HEK293 (cell line): ENCODE measurements around the gene LCE4A.

ENCODE experiments used
- CTCF ChIA-PET: fragments of 350-600 bp; formaldehyde crosslinking; extraction: SDS; loops from one replicate; lab custom pipeline; 2021; ENCODE audit warnings: antibody characterized with exemption; lab: Yijun Ruan, JAX
- POLR2A ChIA-PET: fragments of 300-600 bp; formaldehyde crosslinking; extraction: SDS; loops from one replicate; lab custom pipeline; 2020; ENCODE audit warnings: antibody characterized with exemption, inconsistent platforms; lab: Yijun Ruan, JAX
- H3K27ac ChIP-seq: fragments of 200-500 bp; sonication (Bioruptor generic); 2 replicates; pipeline ENCODE4 v1.5.1; 2014; ENCODE audit warnings: low read depth, low read length, control low read depth, inconsistent platforms; ENCODE audit errors: extremely low read depth
- H3K36me3 ChIP-seq, 2 experiments: fragments of 200-500 bp in 1 of 2; sonication (Bioruptor generic) in 1 of 2; 1 replicate in 1 of 2; 2 replicates in 1 of 2; pipeline ENCODE4 v1.5.1; 2014 to 2017; ENCODE audit warnings: inconsistent platforms in 2 of 2, low read length in 2 of 2; ENCODE audit not compliant: control insufficient read depth in 2 of 2, insufficient read depth in 1 of 2
- H3K4me1 ChIP-seq: fragments of 200-500 bp; sonication (Bioruptor generic); 2 replicates; pipeline ENCODE4 v1.5.1; 2014; ENCODE audit warnings: mild to moderate bottlenecking, low read length, inconsistent platforms; ENCODE audit not compliant: control insufficient read depth, insufficient read depth
- H3K4me3 ChIP-seq: 2 replicates; pipeline ENCODE4 v1.5.1; 2011; ENCODE audit warnings: low read depth, mild to moderate bottlenecking, control low read depth, low read length, moderate library complexity
- H3K9me3 ChIP-seq: fragments of 200-500 bp; sonication (Bioruptor generic); 2 replicates; pipeline ENCODE4 v1.5.1; 2014; ENCODE audit warnings: low read depth, low read length, inconsistent platforms; ENCODE audit not compliant: control insufficient read depth, insufficient read depth
- AEBP2 ChIP-seq: fragments of 450-650 bp; formaldehyde crosslinking; IDR thresholded peaks from 2 replicates; pipeline ENCODE4 v1.5.1; 2016; ENCODE audit warnings: missing biosample characterization, missing genetic modification characterization, borderline replicate concordance
- BCL11A ChIP-seq: fragments of 450-650 bp; formaldehyde crosslinking; IDR thresholded peaks from 2 replicates; pipeline ENCODE4 v1.5.1; 2016; ENCODE audit warnings: low read depth, missing biosample characterization, missing genetic modification characterization
- GLIS1 ChIP-seq: fragments of 450-650 bp; formaldehyde crosslinking; IDR thresholded peaks from 2 replicates; pipeline ENCODE4 v1.5.1; 2016; ENCODE audit warnings: missing biosample characterization, missing genetic modification characterization
- KLF10 ChIP-seq: fragments of 450-650 bp; IDR thresholded peaks from 2 replicates; pipeline ENCODE4 v1.5.1; 2018; ENCODE audit warnings: missing biosample characterization, mild to moderate bottlenecking, missing genetic modification characterization
- OVOL3 ChIP-seq: fragments of 450-650 bp; formaldehyde crosslinking; IDR thresholded peaks from 2 replicates; pipeline ENCODE4 v1.5.1; 2016; ENCODE audit warnings: missing biosample characterization, missing genetic modification characterization
- SP7 ChIP-seq: fragments of 450-650 bp; formaldehyde crosslinking; IDR thresholded peaks from 2 replicates; pipeline ENCODE4 v1.5.1; 2016; ENCODE audit warnings: missing biosample characterization, missing genetic modification characterization
- TCF7L2 ChIP-seq: IDR thresholded peaks from 2 replicates; pipeline ENCODE4 v1.6.1; 2011; ENCODE audit warnings: low read depth, mild to moderate bottlenecking, inconsistent platforms, low read length, moderate library complexity, borderline replicate concordance
- YY1 ChIP-seq: fragments of 450-650 bp; formaldehyde crosslinking; IDR thresholded peaks from 2 replicates; pipeline ENCODE4 v1.5.1; 2018; ENCODE audit warnings: missing biosample characterization, missing genetic modification characterization
- ZBTB17 ChIP-seq: fragments of 450-650 bp; formaldehyde crosslinking; IDR thresholded peaks from 2 replicates; pipeline ENCODE4 v1.5.1; 2016; ENCODE audit warnings: missing biosample characterization, missing genetic modification characterization
- ZBTB26 ChIP-seq: fragments of 450-650 bp; formaldehyde crosslinking; optimal IDR thresholded peaks from 2 replicates; pipeline ENCODE3; 2016; ENCODE audit warnings: missing biosample characterization, mild to moderate bottlenecking, missing genetic modification characterization
- ZFP37 ChIP-seq: fragments of 450-650 bp; formaldehyde crosslinking; IDR thresholded peaks from 2 replicates; pipeline ENCODE4 v1.5.1; 2016; ENCODE audit warnings: missing biosample characterization, missing genetic modification characterization
- ZNF121 ChIP-seq: fragments of 450-650 bp; formaldehyde crosslinking; IDR thresholded peaks from 2 replicates; pipeline ENCODE4 v1.5.1; 2016; ENCODE audit warnings: missing biosample characterization, missing genetic modification characterization
- ZNF138 ChIP-seq: fragments of 450-650 bp; formaldehyde crosslinking; IDR thresholded peaks from 2 replicates; pipeline ENCODE4 v1.5.1; 2016; ENCODE audit warnings: missing biosample characterization, missing genetic modification characterization, borderline replicate concordance
- ZNF16 ChIP-seq: fragments of 450-650 bp; formaldehyde crosslinking; IDR thresholded peaks from 2 replicates; pipeline ENCODE4 v1.5.1; 2016; ENCODE audit warnings: low read depth, missing biosample characterization, missing genetic modification characterization
- ZNF175 ChIP-seq: fragments of 450-650 bp; formaldehyde crosslinking; IDR thresholded peaks from 2 replicates; pipeline ENCODE4 v1.5.1; 2016; ENCODE audit warnings: missing biosample characterization, missing genetic modification characterization
- ZNF184 ChIP-seq: fragments of 450-650 bp; IDR thresholded peaks from 2 replicates; pipeline ENCODE4 v1.5.1; 2018; ENCODE audit warnings: missing biosample characterization, mild to moderate bottlenecking, missing genetic modification characterization
- ZNF211 ChIP-seq: fragments of 450-650 bp; formaldehyde crosslinking; IDR thresholded peaks from 2 replicates; pipeline ENCODE4 v1.5.1; 2016; ENCODE audit warnings: low read depth, missing biosample characterization, missing genetic modification characterization
- ZNF248 ChIP-seq: fragments of 450-650 bp; formaldehyde crosslinking; IDR thresholded peaks from 2 replicates; pipeline ENCODE4 v1.5.1; 2017; ENCODE audit warnings: missing biosample characterization, missing genetic modification characterization
- ZNF311 ChIP-seq: fragments of 450-650 bp; formaldehyde crosslinking; IDR thresholded peaks from 2 replicates; pipeline ENCODE4 v1.5.1; 2017; ENCODE audit warnings: missing biosample characterization, missing genetic modification characterization, borderline replicate concordance
- ZNF362 ChIP-seq: fragments of 450-650 bp; formaldehyde crosslinking; IDR thresholded peaks from 2 replicates; pipeline ENCODE4 v1.5.1; 2016; ENCODE audit warnings: missing biosample characterization, missing genetic modification characterization
- ZNF366 ChIP-seq: fragments of 450-650 bp; formaldehyde crosslinking; conservative IDR thresholded peaks from 2 replicates; pipeline ENCODE4 v1.5.1; 2016; ENCODE audit warnings: missing biosample characterization, missing genetic modification characterization
- ZNF391 ChIP-seq: fragments of 450-650 bp; formaldehyde crosslinking; IDR thresholded peaks from 2 replicates; pipeline ENCODE4 v1.5.1; 2016; ENCODE audit warnings: low read depth, missing biosample characterization, missing genetic modification characterization, borderline replicate concordance
- ZNF501 ChIP-seq: fragments of 450-650 bp; formaldehyde crosslinking; IDR thresholded peaks from 2 replicates; pipeline ENCODE4 v1.5.1; 2016; ENCODE audit warnings: missing biosample characterization, missing genetic modification characterization
- ZNF510 ChIP-seq: fragments of 450-650 bp; formaldehyde crosslinking; IDR thresholded peaks from 2 replicates; pipeline ENCODE4 v1.5.1; 2018; ENCODE audit warnings: mild to moderate bottlenecking, missing genetic modification characterization, missing biosample characterization; ENCODE audit not compliant: insufficient replicate concordance
- ZNF521 ChIP-seq: fragments of 450-650 bp; formaldehyde crosslinking; IDR thresholded peaks from 2 replicates; pipeline ENCODE4 v1.5.1; 2017; ENCODE audit warnings: missing biosample characterization, mild to moderate bottlenecking, missing genetic modification characterization
- ZNF571 ChIP-seq: fragments of 450-650 bp; formaldehyde crosslinking; IDR thresholded peaks from 2 replicates; pipeline ENCODE4 v1.5.0; 2017; ENCODE audit warnings: missing biosample characterization, missing genetic modification characterization
- ZNF610 ChIP-seq: fragments of 450-650 bp; formaldehyde crosslinking; IDR thresholded peaks from 2 replicates; pipeline ENCODE4 v1.5.1; 2016; ENCODE audit warnings: missing biosample characterization, missing genetic modification characterization, borderline replicate concordance
- ZNF629 ChIP-seq: fragments of 450-650 bp; formaldehyde crosslinking; IDR thresholded peaks from 2 replicates; pipeline ENCODE4 v1.5.1; 2017; ENCODE audit warnings: missing biosample characterization, missing genetic modification characterization
- ZNF658 ChIP-seq: fragments of 450-650 bp; formaldehyde crosslinking; IDR thresholded peaks from 2 replicates; pipeline ENCODE4; 2016; ENCODE audit warnings: missing biosample characterization, missing genetic modification characterization
- ZNF792 ChIP-seq: fragments of 450-650 bp; formaldehyde crosslinking; IDR thresholded peaks from 2 replicates; pipeline ENCODE4 v1.5.1; 2016; ENCODE audit warnings: missing biosample characterization, missing genetic modification characterization
- ZNF843 ChIP-seq: fragments of 450-650 bp; formaldehyde crosslinking; IDR thresholded peaks from 2 replicates; pipeline ENCODE4 v1.5.1; 2016; ENCODE audit warnings: missing biosample characterization, missing genetic modification characterization
- ZSCAN23 ChIP-seq: fragments of 450-650 bp; formaldehyde crosslinking; IDR thresholded peaks from 2 replicates; pipeline ENCODE4 v1.5.1; 2016; ENCODE audit warnings: missing biosample characterization, missing genetic modification characterization

Gene LCE4A

GRCh38 chr1:152707860-152708259 lies at the start of gene LCE4A:
TSS of gene LCE4A (plus strand) at chr1:152708160. CDS start at chr1:152709076, 916 bp downstream.
- TF ChIP-seq ZNF501 (tag by site-specific recombination) (no peak), TCF7L2 (no peak), ZNF510 (tag by site-specific recombination) (no peak), ZBTB26 (tag by site-specific recombination) (no peak), ZNF184 (tag by site-specific recombination) (no peak), ZNF311 (tag by site-specific recombination) (no peak), ZNF521 (tag by site-specific recombination) (no peak), BCL11A (tag by site-specific recombination) (no peak), ZNF610 (tag by site-specific recombination) (no peak), ZNF362 (tag by site-specific recombination) (no peak), SP7 (no peak), ZNF16 (tag by site-specific recombination) (no peak), ZNF658 (tag by site-specific recombination) (no peak), KLF10 (tag by site-specific recombination) (no peak)
- Histone ChIP-seq H3K4me1 (no peaks in the 10 kb centered on the region), H3K27ac (no peak within 1 kb of the TSS), H3K36me3 (no peaks in the 10 kb centered on the region), H3K9me3 (no peaks in the 10 kb centered on the region), H3K4me3 (no peak within 1 kb of the TSS)
- CTCF ChIA-PET = interaction anchor here (2.2 kb wide), 1 partner anchor 54 kb away, joined by 7 read pairs; no protein-coding TSS in a partner anchor
- POLR2A ChIA-PET = no interaction called here

- POLR2A ChIA-PET = no interaction called here
- Histone ChIP-seq H3K9me3 (no peaks in the 10 kb centered on the region), H3K27ac (no peak overlapping the region)
These were observed 49.3 kb upstream of the LCE4A start for GRCh38 chr1:152658649-152659048.

More at GRCh38 chr1:152658649-152659048, 49.3 kb upstream of the LCE4A start:
- CTCF ChIA-PET = no interaction called here
- Histone ChIP-seq H3K4me3 (no peak overlapping the region), H3K36me3 (no peaks in the 10 kb centered on the region), H3K4me1 (no peaks in the 10 kb centered on the region)
- no peak for TF ChIP-seq ZNF843 (tag by site-specific recombination)
- no peak for TF ChIP-seq ZFP37
- TF ChIP-seq ZNF248 = no peak
- TF ChIP-seq ZNF138 (tag by site-specific recombination) = no peak
- TF ChIP-seq ZNF629 (tag by site-specific recombination) = no peak
- TF ChIP-seq GLIS1 = no peak
- no peak for TF ChIP-seq AEBP2 (tag by site-specific recombination)
- TF ChIP-seq OVOL3 (tag by site-specific recombination) = no peak
- TF ChIP-seq YY1 (tag by site-specific recombination) = no peak
- TF ChIP-seq ZNF366 (tag by site-specific recombination) = no peak
- no peak for TF ChIP-seq ZNF121 (tag by site-specific recombination)
- no peak for TF ChIP-seq ZNF792 (tag by site-specific recombination)
- TF ChIP-seq ZNF211 (tag by site-specific recombination) = no peak
- TF ChIP-seq ZNF391 = no peak
- TF ChIP-seq ZNF571 (tag by site-specific recombination) = no peak
- no peak for TF ChIP-seq ZBTB17 (tag by site-specific recombination)
- TF ChIP-seq ZNF175 (tag by site-specific recombination) = no peak
- no peak for TF ChIP-seq ZSCAN23 (tag by site-specific recombination)
